NCI-H2081 (cell line): Measurements from ENCODE around the gene FGF4.
"Not testable (repeated sequence)": the region's sequence is repeated elsewhere in the genome, so short reads cannot be mapped to it uniquely, and the experiment has no call there.

ENCODE experiments used
- DNase-seq, 2 experiments: peaks; one replicate each; lab custom pipeline; 2025; lab: John Stamatoyannopoulos, UW

The FGF4 gene

DNA sequence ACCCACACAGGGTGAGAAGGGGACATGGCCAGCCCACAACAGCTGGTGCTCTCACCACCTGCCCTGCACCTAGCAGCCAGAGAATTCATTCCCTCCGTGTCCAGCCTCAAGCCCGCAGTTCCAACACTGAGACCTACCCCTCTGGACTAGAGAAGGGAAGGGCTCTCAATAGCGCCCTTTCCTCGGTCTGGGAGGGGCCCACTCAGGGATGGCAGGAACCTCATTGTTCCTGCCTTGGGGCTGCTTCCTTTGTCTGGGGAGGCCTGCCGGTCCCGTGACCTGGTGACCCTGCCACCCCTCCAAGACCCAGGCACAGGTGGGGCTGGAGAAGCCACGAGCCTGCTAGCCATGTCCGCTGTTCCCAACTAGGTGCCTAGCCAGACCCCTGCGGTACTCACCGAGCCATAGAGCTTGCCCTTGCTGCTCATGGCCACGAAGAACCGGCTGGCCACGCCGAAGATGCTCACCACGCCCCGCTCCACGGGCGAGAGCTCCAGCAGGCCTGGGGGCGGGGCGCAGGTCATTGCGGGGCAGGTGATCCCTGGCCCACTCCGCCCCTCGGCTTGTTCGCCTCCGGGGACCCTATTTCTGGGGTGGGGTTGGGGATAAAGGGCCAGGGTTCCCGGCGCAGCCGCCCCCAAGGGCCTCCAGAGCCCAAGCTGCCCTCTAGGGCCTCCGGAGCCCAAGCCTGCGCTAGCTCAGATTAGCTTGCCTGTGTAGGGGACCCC is 1.4 kb downstream of the FGF4 start:
- no peak for DNase-seq

DNA sequence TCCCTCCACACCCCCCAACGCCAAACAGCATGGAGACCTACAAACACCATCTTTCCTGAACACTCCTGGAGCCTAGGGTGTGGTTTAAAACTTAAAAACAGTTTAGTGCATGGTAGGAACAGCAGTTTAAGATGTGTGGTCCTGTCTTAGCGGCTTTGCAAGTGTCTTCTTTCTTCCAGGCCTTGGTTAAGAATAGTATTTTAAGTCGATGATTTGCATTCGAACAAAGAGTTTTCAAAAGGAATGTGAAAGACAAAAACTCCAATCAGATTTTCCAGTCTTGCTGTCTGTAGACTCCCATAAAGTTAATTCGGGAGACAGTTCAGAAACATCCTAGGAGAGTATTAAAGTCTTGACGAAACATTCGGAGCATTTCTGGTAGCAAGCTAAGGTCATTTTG is 3.7 kb downstream of the FGF4 start:
- DNase-seq, result no peak

DNA sequence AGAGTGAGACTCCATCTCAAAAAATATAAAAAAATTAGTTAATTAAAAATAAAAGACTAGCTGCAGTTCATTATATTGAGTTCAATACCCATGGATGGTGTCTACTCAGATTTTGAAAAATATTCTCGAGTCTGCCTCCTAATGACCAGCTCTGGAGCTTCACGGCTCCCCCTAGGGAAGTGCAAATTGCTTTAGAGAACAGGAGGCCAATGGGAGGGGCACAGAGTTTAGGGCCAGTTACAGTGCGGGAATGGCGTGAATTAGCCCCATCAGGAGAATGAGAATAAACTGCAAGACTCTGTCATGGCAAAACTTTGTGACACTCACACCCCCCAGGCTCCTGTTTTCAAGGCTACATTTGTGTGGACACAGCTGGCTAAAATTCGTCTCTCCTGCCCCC is 4.6 kb downstream of the FGF4 start:
- DNase-seq, result no peak

DNA sequence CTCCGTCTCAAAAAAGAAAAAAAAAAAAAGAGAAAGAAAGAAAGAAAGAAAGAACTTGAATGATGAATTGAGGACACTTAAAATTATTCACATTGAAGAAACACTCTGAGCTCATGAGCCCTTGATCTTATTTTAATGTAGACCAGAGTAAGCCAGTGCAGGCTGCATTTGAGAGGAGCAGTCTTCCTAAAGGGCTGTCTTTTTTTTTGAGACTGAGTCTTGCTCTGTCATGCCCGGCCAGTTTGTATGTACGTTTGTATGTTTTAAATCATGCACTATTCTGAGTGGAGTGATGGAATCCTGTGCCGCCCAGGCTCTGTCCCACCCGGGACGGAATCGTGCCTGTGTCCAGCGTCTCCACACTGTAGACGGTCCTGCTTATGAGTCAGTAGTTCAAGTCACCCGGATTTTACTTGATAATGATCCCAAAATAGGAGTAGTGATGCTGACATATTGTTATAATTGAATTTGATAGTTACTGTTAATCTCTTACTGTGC is 9.6 kb downstream of the FGF4 start:
- DNase-seq, result no peak

DNA sequence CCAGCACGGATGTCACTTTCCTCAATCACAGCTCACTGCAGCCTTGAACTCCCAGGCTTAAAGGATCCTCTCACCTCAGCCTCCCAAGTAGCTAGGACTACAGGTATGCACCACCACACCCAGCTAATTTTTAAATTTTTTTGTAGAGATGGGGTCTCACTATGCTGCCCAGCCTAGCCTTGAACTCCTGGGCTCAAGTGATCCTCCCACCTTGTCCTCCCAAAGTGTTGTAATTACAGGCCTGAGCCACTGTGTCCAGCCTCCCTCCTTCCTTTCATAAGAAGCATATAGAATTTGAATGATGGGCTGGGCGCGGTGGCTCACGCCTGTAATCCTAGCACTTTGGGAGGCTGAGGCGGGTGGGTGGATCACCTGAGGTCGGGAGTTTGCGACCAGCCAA is 10.2 kb downstream of the FGF4 start:
- DNase-seq, result not testable (repeated sequence)

DNA sequence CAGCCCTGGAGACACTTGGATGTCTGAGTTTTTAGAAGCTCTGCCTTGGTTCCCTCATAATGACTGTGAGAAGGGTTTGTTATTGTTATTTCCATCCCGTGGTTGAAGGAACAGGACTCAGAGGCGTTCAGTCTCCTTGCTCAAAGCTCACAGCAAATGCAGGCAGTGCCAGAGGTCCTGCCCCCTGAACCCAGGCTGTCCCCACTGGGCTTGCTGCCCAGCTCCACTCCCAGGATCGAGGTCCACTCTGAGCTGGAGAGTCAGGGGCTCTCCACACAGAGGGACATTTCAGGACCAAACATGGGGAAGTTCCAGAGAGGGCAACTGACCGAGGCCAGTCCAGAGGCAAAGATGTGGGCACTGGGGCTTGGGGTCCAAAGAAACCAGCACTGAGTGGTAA is 14.8 kb downstream of the FGF4 start:
- DNase-seq, result no peak

DNA sequence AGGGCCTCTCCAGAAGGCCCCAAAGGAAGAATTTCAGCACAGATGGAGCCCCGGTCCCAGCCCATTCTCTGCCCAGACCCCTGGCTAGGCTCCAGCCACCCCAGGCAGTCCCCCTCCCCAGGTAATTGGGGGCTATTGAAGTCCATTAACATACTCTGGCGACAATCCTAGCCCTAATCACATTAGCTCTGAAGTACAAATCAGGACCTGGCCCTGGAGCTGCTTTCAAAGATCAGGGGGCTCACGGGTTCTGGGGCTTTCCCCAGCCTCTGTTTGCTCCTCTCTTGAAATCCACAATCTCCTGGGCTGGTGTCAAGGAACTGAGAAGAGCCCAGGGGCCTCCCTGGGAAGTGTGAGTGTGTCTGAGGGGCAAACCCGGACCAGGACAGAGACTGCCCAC is 22.3 kb downstream of the FGF4 start:
- DNase-seq, result no peak

DNA sequence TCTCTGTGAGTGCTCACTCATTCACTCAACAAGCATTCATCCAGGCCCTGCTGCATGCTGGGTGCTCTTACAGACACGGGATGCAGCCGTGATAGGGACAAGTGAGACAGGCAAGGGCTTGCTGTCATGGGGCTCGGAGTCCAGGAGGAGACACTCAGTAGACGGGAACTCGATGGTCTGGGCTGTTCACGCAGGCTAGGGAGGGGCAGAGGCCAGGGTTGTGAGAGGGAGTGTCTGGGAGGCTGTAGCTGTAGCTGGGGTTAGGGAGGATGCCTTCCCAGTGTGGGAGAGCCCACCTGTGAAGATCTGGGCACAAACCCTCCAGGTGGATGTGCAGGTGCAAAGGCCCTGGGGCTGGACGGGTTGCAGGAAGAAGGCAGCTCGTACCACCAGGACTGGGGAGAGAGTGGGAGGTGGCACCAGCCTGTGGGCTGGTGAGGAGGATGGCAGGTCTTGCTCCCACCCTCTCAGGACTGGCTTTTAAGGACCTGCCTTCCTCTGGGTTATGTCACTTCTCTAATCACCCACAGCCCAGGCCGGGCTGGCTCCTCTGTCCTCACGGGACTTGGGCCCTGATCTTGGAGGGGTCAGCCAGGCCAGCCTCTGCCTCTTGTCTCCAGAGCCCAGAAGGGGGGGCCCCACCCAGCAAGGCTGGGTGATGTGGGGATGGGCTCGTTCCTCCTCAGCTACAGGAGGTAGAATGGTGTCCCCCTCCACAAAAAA is 24.1 kb downstream of the FGF4 start:
- no peak for DNase-seq

DNA sequence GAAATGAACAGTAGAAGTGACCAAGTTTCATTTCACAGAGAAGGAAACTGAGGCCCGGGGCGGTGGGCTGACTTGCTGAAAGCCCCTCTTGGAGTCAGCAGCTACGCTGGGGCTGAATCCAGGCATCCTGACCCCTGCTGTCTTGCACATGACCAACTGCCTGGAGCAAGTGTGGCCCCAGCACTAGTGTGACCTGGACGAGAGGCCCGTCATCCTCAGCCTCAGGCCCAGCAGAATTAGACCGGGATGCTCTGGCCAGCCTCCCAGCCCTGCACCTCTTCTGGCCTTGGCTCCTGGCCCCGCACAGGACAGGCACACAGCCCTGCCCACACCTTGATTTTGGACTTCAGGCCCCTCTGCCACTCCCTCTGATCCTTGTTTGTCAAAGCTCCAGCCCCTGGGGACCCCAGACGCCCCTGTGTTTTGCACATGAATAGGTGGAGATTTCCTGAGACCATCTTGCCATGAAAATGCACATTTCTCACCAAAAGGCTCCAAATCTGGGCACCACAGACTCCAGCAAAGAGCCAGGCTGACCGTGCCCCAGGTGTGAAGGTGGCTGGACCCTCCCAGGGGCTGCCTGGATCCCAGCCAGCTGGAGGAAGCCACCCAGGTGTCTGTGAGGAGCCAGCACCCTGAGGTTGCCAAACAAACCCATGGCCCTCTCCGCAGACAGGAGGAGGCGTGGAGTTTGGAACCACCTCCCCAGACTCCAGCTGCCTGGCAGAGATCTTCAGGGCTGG is 24.9 kb downstream of the FGF4 start:
- no peak for DNase-seq

DNA sequence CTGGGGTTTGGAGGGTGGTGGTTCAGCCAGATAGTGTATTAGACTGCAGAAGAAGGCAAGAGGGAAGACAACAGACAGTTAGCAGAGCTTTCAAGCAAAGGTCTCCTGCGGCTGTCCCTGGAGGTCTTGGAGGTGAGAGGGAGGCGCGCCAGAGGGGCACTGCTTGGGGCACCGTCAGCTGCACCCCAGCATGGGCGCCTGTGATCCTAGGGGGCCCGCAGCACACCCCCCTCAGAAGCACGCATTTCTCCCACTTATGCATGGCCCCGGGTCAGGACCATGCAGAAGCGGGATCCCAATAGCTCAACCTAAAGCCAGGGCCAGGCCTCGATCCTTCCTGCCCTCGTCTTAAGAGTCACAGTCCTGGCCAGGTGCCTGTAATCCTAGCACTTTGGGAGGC is 26.5 kb downstream of the FGF4 start:
- DNase-seq, result no peak

DNA sequence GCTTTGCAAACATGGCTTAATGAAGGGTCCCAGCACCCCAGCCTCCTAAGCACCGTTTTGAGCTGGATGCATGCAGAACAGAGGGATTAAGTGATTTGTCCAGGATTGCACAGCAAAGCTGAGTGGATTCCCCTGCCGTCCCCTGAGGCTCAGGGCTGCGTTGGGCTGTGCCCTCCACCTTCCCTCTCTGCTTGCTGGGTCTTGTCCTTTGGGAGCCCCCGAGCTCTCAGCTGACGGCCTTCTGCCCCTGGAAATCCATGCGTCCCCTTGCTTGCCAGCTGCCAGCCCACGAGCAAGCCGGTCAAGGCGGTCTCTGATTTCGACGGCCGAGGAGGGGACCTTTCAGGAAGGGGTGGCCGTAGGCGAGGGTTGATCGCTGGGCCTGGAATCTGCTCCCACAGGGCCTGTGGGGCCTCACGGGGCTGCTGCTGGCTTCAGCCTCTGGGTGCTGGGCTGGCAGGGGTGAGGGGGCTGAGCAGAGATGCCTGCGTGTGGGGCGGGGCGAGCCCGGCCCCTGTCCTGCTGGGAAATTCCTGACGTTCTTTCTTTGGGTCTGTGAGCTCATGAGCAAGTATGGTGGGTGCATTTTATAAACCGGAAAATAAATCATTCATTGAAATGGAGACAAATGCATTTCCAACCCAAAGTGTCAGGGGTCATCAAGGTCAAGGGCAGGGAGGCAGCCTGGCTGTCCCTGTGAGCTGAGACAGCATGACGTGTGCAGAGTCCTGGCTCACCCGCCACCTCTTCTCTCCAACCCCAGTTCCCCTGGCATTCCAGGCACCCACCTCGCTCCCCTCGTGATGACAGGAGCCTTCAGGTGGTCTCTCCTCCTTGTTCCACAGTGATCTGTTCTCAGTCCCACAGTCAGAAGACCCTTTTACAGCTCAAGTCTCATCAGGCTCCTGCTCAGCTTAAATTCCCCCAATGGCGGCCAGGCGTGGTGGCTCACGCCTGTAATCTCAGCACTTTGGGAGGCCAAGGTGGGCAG is 28.1 kb downstream of the FGF4 start:
- no peak for DNase-seq

DNA sequence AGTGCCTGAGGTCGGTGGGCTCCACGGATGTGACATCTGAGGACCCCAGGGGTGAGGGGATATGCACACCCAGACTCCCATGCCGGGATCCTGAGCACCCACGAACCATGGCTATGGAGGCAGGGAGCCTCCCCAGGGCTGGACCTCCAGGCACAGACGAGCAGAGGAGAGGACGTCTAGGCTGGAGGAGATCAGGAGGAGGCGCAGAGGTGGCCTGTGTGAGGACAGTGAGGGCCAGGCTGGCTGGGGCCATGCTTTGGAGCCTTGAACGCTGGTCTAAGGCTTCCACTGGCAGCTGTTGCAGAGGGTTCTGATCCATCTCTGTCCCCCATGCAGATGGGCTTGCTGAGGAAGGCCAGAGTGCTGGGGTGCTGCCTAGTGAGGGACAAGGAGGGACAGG is 29.0 kb downstream of the FGF4 start:
- DNase-seq, result no peak

DNA sequence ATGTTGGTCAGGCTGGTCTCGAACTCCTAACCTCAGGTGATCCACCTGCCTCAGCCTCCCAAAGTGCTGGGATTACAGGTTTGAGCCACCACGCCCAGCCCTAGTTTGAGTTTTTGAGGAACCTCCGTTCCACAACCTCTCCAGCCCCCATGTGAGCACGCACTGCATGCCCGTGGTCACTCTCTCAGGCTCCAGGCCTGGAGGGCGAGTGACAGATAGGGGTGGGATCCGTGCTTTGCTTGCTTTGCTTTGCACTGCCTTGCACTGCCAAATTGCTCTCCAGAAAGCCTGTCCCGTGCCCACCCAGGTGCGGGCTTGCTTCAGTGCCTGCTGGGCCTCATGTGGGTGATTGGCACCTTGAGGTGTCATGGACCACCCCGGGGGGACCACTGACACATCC is 29.9 kb downstream of the FGF4 start:
- no peak for DNase-seq

DNA sequence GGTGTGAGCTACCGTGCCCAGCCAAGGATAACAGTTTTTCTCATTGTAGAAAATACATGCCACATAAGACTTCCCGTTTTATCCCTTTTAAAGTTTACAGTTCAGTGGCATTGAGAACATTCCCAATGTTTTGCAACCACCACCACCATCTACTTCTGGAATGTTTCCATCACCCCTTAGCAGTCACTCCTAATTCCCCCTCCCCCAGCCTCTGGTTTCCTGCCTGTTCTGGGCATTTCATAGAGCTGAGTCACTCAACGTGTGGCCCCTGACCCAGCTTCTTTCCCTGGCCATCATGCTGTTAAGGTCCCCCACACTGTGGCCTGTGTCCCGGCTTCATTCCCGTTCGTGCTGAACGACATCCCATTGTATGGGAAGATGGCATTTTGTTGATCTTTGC is 30.7 kb downstream of the FGF4 start:
- no peak for DNase-seq

DNA sequence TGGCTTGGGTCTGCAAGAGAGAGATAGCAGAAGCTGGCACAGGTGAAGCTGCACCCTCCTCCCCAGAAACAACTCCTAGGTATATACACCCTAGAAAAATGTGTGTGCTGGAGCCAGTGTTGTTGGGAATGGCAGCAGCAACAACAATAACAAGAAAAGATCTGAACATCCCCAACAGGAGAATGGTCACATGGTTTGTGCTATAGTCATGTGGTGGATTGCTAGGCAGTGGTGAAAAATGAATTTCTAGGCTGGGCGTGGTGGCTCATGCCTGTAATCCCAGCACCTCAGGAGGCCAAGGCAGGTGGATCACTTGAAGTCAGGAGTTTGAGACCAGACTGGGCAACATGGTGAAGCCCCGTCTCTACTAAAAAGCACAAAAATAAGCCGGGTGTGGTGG is 40.3 kb downstream of the FGF4 start:
- no peak for DNase-seq

DNA sequence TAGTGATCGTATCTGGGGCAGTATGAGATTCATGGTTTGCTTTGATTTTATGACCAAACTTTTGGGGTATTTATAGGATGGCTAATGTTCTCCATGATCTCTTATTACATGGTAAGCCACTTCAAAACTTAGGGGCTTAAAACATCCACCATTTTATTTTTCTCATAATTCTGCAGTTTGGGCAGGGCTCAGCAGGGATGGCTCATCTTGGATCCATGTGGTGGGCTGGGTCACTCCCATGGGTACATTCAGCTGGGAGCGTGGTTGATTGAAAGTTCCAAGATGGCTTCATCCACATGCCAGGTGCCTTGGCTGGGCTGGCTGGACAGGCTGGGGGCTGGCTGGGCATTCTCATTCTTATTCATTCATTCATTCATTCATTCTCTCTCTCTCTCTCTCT is 40.8 kb downstream of the FGF4 start:
- no peak for DNase-seq

DNA sequence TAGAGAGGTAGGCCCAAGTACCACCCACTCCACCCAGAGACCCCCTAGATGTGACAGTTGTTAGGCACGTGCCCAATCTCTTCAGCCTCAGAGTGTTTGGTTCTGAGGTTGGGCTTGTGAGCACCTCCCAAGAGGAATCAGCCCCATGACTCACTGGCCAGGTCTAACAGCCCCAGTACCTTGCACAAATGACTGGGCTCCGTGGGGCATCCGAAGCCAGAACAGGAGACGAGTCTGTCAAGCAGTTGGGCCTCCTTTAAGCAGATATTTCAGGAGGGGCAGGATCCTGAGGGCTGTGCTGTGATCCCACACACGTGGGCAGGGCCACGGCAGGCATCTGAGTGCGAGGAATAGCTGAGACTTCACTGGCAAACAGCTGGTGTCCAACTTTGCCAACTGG is 42.2 kb downstream of the FGF4 start:
- DNase-seq, result no peak

DNA sequence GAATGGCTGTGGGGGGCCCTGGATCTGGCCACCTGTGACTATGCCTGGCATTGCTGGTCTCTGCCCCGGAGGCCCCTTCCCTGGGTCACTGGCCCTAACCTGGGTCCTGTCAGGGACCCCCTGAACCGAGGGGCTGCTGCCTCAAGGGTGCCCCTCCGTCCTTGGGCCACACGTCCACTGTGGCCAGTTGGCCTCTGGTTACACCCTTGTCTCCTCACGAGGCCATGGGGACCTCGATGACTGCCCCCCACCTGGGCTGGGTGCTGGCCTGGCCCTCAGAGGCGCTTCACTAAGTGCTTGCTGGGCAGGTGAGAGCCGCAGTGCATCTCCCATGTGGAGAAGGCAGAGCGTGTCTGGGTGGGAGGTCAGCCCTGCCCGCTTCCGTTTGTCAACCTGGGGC is 44.0 kb downstream of the FGF4 start:
- no peak for DNase-seq

DNA sequence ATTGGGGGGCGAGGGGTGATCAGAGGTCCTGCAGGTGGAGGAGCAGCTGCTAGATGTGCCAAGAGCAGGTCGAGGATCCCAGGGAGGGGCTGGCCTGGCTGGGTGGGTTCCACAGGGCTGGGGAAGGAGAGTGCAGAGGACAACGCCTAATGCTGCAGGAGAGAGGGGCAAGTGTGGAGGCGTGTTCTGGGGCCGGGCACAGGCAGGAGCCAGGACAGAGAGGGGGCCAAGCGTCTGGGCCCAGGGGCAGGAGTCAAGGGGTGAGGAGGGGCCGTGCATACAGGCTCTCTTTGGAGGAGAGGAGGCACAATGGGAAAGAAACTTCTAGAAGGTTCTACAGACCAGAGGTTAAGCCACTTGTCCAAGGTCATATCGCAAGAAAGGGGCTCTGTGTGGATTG is 44.6 kb downstream of the FGF4 start:
- DNase-seq, result no peak

DNA sequence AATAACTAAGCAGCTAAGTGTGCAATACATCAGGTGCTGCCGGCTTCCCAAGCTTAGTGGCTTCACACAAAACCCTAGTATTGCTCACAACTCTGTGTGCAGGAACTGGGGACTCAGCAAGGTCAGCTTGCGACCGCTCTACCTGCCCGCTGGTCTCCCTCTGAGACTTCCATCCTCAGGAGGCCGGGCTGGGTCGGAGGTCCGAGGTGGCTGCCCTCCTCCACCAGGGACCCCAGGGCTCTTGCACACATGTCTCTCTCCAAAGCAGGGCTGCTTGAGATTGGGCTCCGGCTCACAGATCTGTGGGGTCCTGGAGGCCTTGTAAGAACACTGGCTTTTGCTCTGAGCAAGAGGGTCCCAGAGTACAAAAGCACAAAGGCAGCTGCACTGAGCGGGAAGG is 45.9 kb downstream of the FGF4 start:
- no peak for DNase-seq

DNA sequence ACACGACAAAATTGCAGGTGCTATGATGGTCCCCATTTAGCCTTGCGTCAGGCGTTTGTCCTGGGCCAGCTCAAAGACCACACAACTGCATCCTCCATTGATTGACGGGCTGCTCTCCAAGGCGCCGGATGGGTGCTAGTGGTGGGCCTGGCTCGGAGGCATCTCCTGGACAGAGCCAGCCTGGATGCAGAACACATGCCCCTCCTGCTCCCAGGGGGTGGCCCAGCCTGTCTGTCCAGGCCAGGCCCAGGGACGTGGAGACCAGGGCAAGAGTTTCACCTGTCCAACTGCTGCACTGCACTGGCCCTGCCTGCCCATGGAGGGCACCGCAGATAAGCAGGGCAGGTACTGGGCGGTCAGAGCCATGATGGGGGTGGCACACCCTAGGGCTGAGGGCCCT is 47.9 kb downstream of the FGF4 start:
- DNase-seq, result no peak

DNA sequence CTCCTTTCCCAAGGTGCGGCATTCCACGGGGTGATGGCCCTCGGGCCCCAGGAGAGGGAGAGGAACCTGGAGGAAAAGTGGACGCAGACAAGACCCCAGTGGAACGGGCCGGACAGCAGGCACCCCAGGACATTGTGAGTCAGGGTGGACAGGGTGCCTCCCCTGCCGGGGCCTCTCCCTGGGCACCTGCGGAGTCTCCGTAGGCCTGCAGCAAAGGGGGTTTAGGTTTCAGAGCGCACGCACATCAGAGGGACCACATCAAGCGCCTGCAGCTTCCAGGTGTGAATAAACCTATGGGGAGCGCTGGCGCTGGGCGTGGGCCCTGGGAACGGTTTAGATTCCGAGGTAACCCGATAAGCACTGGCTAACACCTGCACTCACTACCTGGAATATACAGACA is 48.7 kb downstream of the FGF4 start:
- DNase-seq, result no peak
